ENCODE measurements around the gene LINC00237.

Gene LINC00237

GRCh38 chr20:21047981-21048380 is 58.2 kb downstream of the LINC00237 start:
- no peak for DNase-seq (ENCODE audit: low spot score)

GRCh38 chr20:21046413-21047070 is 59.6 kb downstream of the LINC00237 start:
- no peak for DNase-seq (ENCODE audit: low spot score)

Data from germinal center (tissue), 1 donor.